SK-N-SH treated with all-trans-retinoic acid at 6 μM for 48 hours (cell line): Measurements from ENCODE around the gene HECTD4.

Experiments
- ARNTL ChIP-seq: fragments of 450-650 bp; formaldehyde crosslinking; IDR thresholded peaks from 2 replicates; pipeline ENCODE4 v1.5.0; 2020; ENCODE audit warnings: low read depth, mild to moderate bottlenecking, moderate library complexity, borderline replicate concordance
- BACH2 ChIP-seq: fragments of 250-450 bp; sonication (Bioruptor Pico); IDR thresholded peaks from 2 replicates; pipeline ENCODE4 v1.9.0; 2021; ENCODE audit warnings: mild to moderate bottlenecking, borderline replicate concordance
- CSRNP3 ChIP-seq: fragments of 250-450 bp; sonication (Bioruptor Pico); IDR thresholded peaks from 2 replicates; pipeline ENCODE4 v1.5.1; 2021; ENCODE audit warnings: mild to moderate bottlenecking, moderate library complexity
- ESRRG ChIP-seq: fragments of 250-450 bp; sonication (Bioruptor Pico); IDR thresholded peaks from 2 replicates; pipeline ENCODE4 v1.6.1; 2021; ENCODE audit warnings: mild to moderate bottlenecking
- ISL1 ChIP-seq: fragments of 250-450 bp; sonication (Bioruptor Pico); IDR thresholded peaks from 2 replicates; pipeline ENCODE4 v2.1.2; 2022; ENCODE audit warnings: mild to moderate bottlenecking, moderate library complexity
- PATZ1 ChIP-seq: fragments of 250-450 bp; sonication (Bioruptor Pico); IDR thresholded peaks from 2 replicates; pipeline ENCODE4 v1.8.0; 2020; ENCODE audit warnings: mild to moderate bottlenecking, moderate library complexity, borderline replicate concordance
- RARB ChIP-seq: fragments of 250-450 bp; sonication (Bioruptor Pico); IDR thresholded peaks from 2 replicates; pipeline ENCODE4 v1.8.0; 2021; ENCODE audit warnings: mild to moderate bottlenecking, moderate library complexity
- TCF4 ChIP-seq: fragments of 250-450 bp; sonication (Bioruptor Pico); IDR thresholded peaks from 2 replicates; pipeline ENCODE4 v1.8.0; 2021; ENCODE audit warnings: mild to moderate bottlenecking, moderate library complexity, borderline replicate concordance
- ZFP3 ChIP-seq: fragments of 250-450 bp; sonication (Bioruptor Pico); IDR thresholded peaks from 2 replicates; pipeline ENCODE4 v1.5.0; 2020; ENCODE audit warnings: mild to moderate bottlenecking, moderate library complexity
- ZNF565 ChIP-seq: fragments of 450-650 bp; formaldehyde crosslinking; conservative IDR thresholded peaks from 2 replicates; pipeline ENCODE4 v1.5.0; 2020; ENCODE audit warnings: low read depth, mild to moderate bottlenecking, moderate library complexity
- ZNF70 ChIP-seq: fragments of 450-650 bp; formaldehyde crosslinking; IDR thresholded peaks from 2 replicates; pipeline ENCODE4 v1.5.0; 2020; ENCODE audit warnings: mild to moderate bottlenecking, moderate library complexity
- TF ChIP-seq, protein P1 (sequence below): fragments of 250-450 bp; sonication (Bioruptor Pico); IDR thresholded peaks from 2 replicates; pipeline ENCODE4 v1.5.1; 2020; ENCODE audit warnings: low read depth, mild to moderate bottlenecking, moderate library complexity
- TF ChIP-seq, protein P2 (sequence below): fragments of 250-450 bp; sonication (Bioruptor Pico); IDR thresholded peaks from 2 replicates; pipeline ENCODE4 v1.8.0; 2021; ENCODE audit warnings: low read depth, mild to moderate bottlenecking, moderate library complexity, borderline replicate concordance
- TF ChIP-seq, protein P3 (sequence below): fragments of 250-450 bp; sonication (Bioruptor Pico); IDR thresholded peaks from 2 replicates; pipeline ENCODE4 v1.5.0; 2020; ENCODE audit warnings: mild to moderate bottlenecking, moderate library complexity

- no peak for TF ChIP-seq ZNF70 (CRISPR knock-in tag)
- TF ChIP-seq CSRNP3 (CRISPR knock-in tag), result no peak
- TF ChIP-seq BACH2 (CRISPR knock-in tag), result no peak
- no peak for TF ChIP-seq RARB
- TF ChIP-seq ZNF565 (CRISPR knock-in tag), result no peak
- TF ChIP-seq, protein P1, sequence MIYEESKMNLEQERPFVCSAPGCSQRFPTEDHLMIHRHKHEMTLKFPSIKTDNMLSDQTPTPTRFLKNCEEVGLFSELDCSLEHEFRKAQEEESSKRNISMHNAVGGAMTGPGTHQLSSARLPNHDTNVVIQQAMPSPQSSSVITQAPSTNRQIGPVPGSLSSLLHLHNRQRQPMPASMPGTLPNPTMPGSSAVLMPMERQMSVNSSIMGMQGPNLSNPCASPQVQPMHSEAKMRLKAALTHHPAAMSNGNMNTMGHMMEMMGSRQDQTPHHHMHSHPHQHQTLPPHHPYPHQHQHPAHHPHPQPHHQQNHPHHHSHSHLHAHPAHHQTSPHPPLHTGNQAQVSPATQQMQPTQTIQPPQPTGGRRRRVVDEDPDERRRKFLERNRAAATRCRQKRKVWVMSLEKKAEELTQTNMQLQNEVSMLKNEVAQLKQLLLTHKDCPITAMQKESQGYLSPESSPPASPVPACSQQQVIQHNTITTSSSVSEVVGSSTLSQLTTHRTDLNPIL (CRISPR knock-in tag), result no peak
- TF ChIP-seq, protein P2, sequence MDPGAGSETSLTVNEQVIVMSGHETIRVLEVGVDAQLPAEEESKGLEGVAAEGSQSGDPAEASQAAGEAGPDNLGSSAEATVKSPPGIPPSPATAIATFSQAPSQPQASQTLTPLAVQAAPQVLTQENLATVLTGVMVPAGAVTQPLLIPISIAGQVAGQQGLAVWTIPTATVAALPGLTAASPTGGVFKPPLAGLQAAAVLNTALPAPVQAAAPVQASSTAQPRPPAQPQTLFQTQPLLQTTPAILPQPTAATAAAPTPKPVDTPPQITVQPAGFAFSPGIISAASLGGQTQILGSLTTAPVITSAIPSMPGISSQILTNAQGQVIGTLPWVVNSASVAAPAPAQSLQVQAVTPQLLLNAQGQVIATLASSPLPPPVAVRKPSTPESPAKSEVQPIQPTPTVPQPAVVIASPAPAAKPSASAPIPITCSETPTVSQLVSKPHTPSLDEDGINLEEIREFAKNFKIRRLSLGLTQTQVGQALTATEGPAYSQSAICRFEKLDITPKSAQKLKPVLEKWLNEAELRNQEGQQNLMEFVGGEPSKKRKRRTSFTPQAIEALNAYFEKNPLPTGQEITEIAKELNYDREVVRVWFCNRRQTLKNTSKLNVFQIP, result no peak
- TF ChIP-seq, protein P3, sequence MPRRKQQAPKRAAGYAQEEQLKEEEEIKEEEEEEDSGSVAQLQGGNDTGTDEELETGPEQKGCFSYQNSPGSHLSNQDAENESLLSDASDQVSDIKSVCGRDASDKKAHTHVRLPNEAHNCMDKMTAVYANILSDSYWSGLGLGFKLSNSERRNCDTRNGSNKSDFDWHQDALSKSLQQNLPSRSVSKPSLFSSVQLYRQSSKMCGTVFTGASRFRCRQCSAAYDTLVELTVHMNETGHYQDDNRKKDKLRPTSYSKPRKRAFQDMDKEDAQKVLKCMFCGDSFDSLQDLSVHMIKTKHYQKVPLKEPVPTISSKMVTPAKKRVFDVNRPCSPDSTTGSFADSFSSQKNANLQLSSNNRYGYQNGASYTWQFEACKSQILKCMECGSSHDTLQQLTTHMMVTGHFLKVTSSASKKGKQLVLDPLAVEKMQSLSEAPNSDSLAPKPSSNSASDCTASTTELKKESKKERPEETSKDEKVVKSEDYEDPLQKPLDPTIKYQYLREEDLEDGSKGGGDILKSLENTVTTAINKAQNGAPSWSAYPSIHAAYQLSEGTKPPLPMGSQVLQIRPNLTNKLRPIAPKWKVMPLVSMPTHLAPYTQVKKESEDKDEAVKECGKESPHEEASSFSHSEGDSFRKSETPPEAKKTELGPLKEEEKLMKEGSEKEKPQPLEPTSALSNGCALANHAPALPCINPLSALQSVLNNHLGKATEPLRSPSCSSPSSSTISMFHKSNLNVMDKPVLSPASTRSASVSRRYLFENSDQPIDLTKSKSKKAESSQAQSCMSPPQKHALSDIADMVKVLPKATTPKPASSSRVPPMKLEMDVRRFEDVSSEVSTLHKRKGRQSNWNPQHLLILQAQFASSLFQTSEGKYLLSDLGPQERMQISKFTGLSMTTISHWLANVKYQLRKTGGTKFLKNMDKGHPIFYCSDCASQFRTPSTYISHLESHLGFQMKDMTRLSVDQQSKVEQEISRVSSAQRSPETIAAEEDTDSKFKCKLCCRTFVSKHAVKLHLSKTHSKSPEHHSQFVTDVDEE, result no peak
- no peak for TF ChIP-seq ZFP3 (CRISPR knock-in tag)
- TF ChIP-seq TCF4 (CRISPR knock-in tag), result no peak
- no peak for TF ChIP-seq ARNTL (CRISPR knock-in tag)
- TF ChIP-seq ISL1 (CRISPR knock-in tag), result no peak
- TF ChIP-seq PATZ1 (CRISPR knock-in tag), result no peak
- no peak for TF ChIP-seq ESRRG (CRISPR knock-in tag)
Measured at GRCh38 chr12:112194601-112195247, 187.5 kb downstream of the HECTD4 start.
